Measurements from ENCODE around the gene AZIN2.
A peak's percentile ranks its signal among the peaks of the same experiment; 100 is the strongest.
"Not testable (repeated sequence)": the region's sequence is repeated elsewhere in the genome, so short reads cannot be mapped to it uniquely, and the experiment has no call there.

The AZIN2 gene

GRCh38 chr1:33080885-33081553, at the start of gene AZIN2:
TSS of gene AZIN2 (plus strand) at chr1:33081153. CDS start at chr1:33082250, 1,097 bp downstream.
- H3K27ac ChIP-seq, result peak within 1 kb of the TSS in 19 of 21 experiments; percentile 26 to 82 (median 63)

GRCh38 chr1:33031506-33031905, 49.4 kb upstream of the AZIN2 start:
- H3K27ac ChIP-seq, result no peak overlapping the region
- H3K4me3 ChIP-seq, result no peak overlapping the region

More at GRCh38 chr1:33080885-33081553, at the start of gene AZIN2:
- H3K4me3 ChIP-seq, result peak within 1 kb of the TSS; percentile 54 to 68 (median 65)

- no peak overlapping the region for H3K27ac ChIP-seq
- no peak overlapping the region for H3K4me3 ChIP-seq
These were observed 48.7 kb upstream of the AZIN2 start for GRCh38 chr1:33032126-33032869.

- Histone ChIP-seq H3K27ac (peak overlapping the region; percentile 65 to 96 (median 91)), H3K4me3 (peak overlapping the region; percentile 72 to 98 (median 89))
These were observed 44.9 kb upstream of the AZIN2 start for GRCh38 chr1:33036051-33036525.

GRCh38 chr1:33036526-33037503, 44.1 kb upstream of the AZIN2 start, which contains the start of gene AK2:
TSS of gene AK2 (minus strand) at chr1:33036883. CDS start at chr1:33036828, 55 bp downstream.
- Histone ChIP-seq H3K4me3 (peak within 1 kb of the TSS; percentile 72 to 98 (median 89)), H3K27ac (peak within 1 kb of the TSS; percentile 65 to 96 (median 91))

GRCh38 chr1:33039840-33040239, 41.1 kb upstream of the AZIN2 start:
- no peak overlapping the region for H3K27ac ChIP-seq
- H3K4me3 ChIP-seq, result no peak overlapping the region

GRCh38 chr1:33041026-33041425, 39.9 kb upstream of the AZIN2 start:
- no peak overlapping the region for H3K27ac ChIP-seq
- no peak overlapping the region for H3K4me3 ChIP-seq

- H3K27ac ChIP-seq, result no peak overlapping the region
- H3K4me3 ChIP-seq, result no peak overlapping the region
These were observed 38.1 kb upstream of the AZIN2 start for GRCh38 chr1:33042831-33043230.

GRCh38 chr1:33043267-33044092, 37.5 kb upstream of the AZIN2 start:
- no peak overlapping the region for H3K27ac ChIP-seq

GRCh38 chr1:33045246-33045645, 35.7 kb upstream of the AZIN2 start:
- no peak overlapping the region for H3K27ac ChIP-seq
- no peak overlapping the region for H3K4me3 ChIP-seq

More at GRCh38 chr1:33043267-33044092, 37.5 kb upstream of the AZIN2 start:
- no peak overlapping the region for H3K4me3 ChIP-seq

- Histone ChIP-seq H3K27ac (no peak overlapping the region), H3K4me3 (no peak overlapping the region)
These were observed 35.1 kb upstream of the AZIN2 start for GRCh38 chr1:33045814-33046213.

GRCh38 chr1:33046234-33046633, 34.7 kb upstream of the AZIN2 start:
- H3K27ac ChIP-seq, H3K4me3 ChIP-seq: not testable (repeated sequence)

- no peak overlapping the region for H3K4me3 ChIP-seq
- H3K27ac ChIP-seq, result no peak overlapping the region
These were observed 33.7 kb upstream of the AZIN2 start for GRCh38 chr1:33047290-33047689.

GRCh38 chr1:33047839-33048305, 33.1 kb upstream of the AZIN2 start:
- H3K4me3 ChIP-seq, result no peak overlapping the region

GRCh38 chr1:33048426-33048825, 32.5 kb upstream of the AZIN2 start:
- Histone ChIP-seq H3K27ac (no peak overlapping the region), H3K4me3 (no peak overlapping the region)

More at GRCh38 chr1:33047839-33048305, 33.1 kb upstream of the AZIN2 start:
- no peak overlapping the region for H3K27ac ChIP-seq

- Histone ChIP-seq H3K27ac (peak overlapping the region in 3 of 21 experiments; percentile 0 to 15 (median 7)), H3K4me3 (no peak overlapping the region)
These were observed 31.6 kb upstream of the AZIN2 start for GRCh38 chr1:33049371-33049770.

- no peak overlapping the region for H3K4me3 ChIP-seq
- peak overlapping the region in 5 of 21 experiments; percentile 4 to 56 (median 18) for H3K27ac ChIP-seq
These were observed 30.5 kb upstream of the AZIN2 start for GRCh38 chr1:33050221-33051076.
